OCI-M2 (cell line): Measurements from ENCODE around the gene DPM2.

Source experiments
- DNase-seq: peaks from one replicate; lab custom pipeline; 2025; ENCODE audit not compliant: unreplicated experiment; lab: John Stamatoyannopoulos, UW

The DPM2 gene

GRCh38 chr9:127973169-127974000, 35.7 kb upstream of the DPM2 start:
- no peak for DNase-seq

- no peak for DNase-seq
These were observed 34.7 kb upstream of the DPM2 start for GRCh38 chr9:127972236-127972871.

GRCh38 chr9:127971357-127972235, 33.9 kb upstream of the DPM2 start:
- DNase-seq, result no peak

- DNase-seq, result no peak
These were observed 33.0 kb upstream of the DPM2 start for GRCh38 chr9:127970401-127971313.

- DNase-seq, result no peak
These were observed 31.2 kb upstream of the DPM2 start for GRCh38 chr9:127968700-127969383.

GRCh38 chr9:127968042-127968441, 30.4 kb upstream of the DPM2 start:
- no peak for DNase-seq

- DNase-seq, result no peak
These were observed 29.6 kb upstream of the DPM2 start for GRCh38 chr9:127967151-127967809.

- no peak for DNase-seq
These were observed 28.9 kb upstream of the DPM2 start for GRCh38 chr9:127966416-127967150.

GRCh38 chr9:127965953-127966352, 28.3 kb upstream of the DPM2 start:
- DNase-seq, result no peak

- DNase-seq, result no peak
These were observed 25.9 kb upstream of the DPM2 start for GRCh38 chr9:127963359-127964064.

- DNase-seq, result no peak
These were observed 25.3 kb upstream of the DPM2 start for GRCh38 chr9:127963041-127963358.

- no peak for DNase-seq
These were observed 24.6 kb upstream of the DPM2 start for GRCh38 chr9:127962278-127962677.

GRCh38 chr9:127961613-127962155, 24.0 kb upstream of the DPM2 start:
- DNase-seq, result no peak

GRCh38 chr9:127961155-127961490, 23.5 kb upstream of the DPM2 start:
- no peak for DNase-seq

GRCh38 chr9:127960410-127961154, 22.9 kb upstream of the DPM2 start:
- DNase-seq, result no peak

GRCh38 chr9:127959841-127960409, 22.3 kb upstream of the DPM2 start:
- DNase-seq, result no peak

- no peak for DNase-seq
These were observed 21.7 kb upstream of the DPM2 start for GRCh38 chr9:127959398-127959797.
